GM19324 (cell line): ENCODE measurements around the gene FER.

ENCODE experiments used
- ATAC-seq: cut with Tn5 transposase; IDR thresholded peaks from one replicate; pipeline ENCODE4 v1.9.1; 2021; ENCODE audit warnings: mild to moderate bottlenecking, moderate library complexity; ENCODE audit not compliant: unreplicated experiment, low FRiP score

FER gene

DNA sequence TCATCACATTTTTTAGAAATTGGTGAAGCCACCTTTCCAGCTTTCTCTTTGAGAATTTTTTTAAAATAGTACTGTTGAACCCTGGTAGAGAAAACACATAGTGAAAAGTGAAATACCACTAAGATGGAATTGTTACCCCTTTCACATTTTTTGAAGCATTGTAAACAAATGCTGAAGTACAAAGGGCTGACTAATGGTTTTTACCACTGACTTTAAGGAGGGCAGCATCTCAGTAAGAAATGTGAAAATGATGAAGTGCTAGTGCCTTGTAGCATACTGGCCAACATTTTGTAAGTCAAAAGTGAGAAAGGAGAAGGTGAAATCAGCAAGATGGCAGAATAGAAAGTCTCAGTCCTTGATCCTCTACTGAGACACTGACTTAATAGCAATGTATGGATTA lies 341.5 kb downstream of the FER start:
- no peak for ATAC-seq

DNA sequence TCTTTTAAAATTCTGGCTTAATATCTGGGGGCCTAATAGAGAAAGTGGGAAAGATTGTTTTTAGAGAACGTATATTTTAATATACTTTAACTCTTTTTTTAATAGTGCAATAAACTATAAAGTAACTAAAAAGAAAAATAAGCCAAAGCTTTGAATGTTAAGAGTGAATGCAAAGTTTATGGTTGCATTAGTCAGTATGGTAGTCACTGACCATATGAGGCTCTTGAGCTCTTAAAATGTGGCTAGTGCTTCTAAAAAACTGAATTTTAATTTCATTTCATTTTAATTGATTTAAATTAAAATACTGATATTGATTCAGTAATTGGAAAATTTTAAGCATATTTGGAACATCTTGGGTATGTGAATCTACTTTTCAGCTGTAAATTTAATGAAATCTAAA lies 351.4 kb downstream of the FER start:
- ATAC-seq: no peak

DNA sequence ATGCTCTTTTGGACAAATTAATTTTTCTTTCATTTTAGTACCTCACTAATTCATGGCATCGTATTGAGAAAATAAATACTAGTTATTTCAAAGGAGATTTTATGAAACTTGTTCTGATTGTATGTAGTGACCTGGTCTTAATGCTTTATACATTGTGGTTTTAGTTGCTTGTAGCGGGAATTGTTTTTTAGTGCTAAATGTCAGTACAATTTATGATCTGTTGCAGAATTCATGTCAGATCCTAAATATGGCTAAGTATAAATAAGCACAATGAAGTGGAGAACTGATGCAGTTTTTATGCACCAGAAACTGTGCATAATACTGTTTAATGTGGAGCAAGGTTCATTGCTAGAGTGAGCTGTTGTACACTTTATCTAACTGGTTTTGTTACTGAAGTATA lies 353.3 kb downstream of the FER start:
- ATAC-seq: no peak

DNA sequence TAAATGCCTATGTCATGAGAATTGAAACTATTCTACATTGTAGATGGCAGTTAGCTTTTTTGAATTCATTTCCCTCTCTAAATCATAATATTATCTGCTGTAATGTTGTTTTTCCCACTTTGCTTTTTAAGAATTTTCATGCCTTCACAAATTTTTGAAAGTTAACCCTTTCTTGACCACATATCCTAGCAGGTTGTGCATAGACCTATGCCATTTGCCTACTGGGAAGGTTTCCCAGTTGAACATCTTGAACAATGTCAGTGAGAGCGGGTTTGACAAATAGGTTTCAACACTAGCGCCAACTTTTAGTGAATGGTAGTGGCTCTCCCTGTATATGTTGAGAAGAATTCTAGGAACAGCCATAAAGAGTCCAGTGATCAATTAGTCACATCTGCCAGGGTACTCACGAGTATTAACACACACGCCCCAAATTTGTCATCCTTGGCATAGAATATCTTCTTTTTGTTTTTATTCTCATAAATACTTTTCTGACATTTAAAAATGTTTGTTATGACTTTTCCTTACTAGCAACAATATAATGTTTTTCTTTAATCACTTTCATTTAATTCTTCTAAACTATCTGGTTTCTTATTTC lies 354.5 kb downstream of the FER start:
- no peak for ATAC-seq

DNA sequence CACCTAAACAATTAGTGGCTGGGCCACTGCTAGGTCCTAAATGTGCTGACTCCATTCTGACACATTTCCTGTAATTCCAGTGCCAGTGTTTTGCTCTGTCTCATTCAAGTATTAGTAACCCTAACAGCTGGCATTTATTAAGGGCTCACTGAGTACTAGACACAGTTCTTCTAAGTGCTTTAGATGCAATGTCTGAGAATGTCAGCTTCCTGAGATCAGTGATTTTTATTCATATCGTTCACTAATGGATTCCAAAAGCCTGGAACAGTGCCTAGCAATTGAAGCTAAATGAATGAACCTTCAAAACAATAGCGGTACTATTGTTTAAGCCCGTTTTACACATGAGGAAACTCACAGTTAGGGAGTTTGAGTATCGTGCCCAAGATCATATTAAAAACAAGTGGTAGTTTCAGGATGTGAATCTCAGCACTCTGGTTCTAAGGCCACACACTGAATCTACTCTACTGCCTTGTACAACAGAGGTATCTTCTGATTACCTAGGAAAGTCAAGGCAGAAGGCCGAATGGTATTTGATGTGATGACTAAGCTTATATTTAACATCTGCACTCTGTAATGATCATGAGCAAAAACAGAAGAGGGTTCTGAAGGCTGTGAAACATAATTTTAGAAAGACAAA lies 358.1 kb downstream of the FER start:
- ATAC-seq: no peak

DNA sequence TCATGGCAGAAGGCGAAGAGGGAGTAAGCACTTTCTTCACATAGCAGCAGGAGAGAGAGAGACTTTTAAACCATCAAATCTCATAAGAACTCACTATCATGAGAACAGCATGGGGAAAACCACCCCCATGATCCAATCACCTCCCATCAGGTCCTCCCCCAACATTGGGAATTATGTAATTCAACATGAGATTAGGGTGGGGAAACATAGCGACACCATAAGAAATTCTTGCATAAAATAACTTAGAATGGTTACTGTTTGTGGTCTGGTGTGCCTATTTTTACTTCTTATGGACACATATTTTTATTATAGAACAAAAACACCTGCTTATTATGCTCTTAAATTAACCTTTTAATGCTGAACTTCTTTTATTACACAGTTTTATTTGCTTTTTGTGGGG lies 364.0 kb downstream of the FER start:
- ATAC-seq: no peak

DNA sequence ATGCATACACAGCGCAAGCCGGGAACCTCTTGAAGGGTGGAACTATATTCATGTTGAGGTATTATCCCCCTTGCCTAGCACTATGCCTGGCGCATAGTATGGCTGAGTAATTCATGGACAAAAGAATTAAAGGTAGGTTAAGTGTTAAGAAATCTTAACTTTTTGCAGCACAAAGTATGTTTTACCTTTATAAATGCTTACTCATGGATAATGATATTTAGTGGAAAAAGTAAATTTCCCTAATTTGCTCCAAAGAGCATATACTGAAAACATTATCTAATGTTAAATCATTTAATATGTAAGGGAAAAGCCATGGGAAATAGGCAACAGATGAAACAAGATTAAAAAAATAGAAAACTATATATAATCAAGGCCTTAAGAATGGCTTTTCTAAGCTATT lies 365.9 kb downstream of the FER start:
- ATAC-seq: no peak

DNA sequence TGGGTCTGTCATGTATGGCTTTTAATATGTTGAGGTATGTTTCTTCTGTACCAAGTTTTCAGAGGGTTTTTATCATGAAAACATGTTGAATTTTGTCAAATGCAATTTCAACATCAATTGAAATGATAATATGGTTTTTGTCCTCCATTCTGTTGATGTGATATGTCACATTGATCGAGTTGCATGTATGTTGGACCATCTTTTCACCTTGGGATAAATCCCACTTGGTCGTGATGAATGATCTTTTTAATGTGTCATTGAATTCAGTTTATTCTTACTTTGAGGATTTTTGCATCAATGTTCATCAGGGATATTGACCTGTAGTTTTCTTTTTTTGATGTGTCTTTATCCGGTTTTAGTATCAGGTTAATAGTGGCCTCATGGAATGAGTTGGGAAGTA lies 373.5 kb downstream of the FER start:
- ATAC-seq: no peak

DNA sequence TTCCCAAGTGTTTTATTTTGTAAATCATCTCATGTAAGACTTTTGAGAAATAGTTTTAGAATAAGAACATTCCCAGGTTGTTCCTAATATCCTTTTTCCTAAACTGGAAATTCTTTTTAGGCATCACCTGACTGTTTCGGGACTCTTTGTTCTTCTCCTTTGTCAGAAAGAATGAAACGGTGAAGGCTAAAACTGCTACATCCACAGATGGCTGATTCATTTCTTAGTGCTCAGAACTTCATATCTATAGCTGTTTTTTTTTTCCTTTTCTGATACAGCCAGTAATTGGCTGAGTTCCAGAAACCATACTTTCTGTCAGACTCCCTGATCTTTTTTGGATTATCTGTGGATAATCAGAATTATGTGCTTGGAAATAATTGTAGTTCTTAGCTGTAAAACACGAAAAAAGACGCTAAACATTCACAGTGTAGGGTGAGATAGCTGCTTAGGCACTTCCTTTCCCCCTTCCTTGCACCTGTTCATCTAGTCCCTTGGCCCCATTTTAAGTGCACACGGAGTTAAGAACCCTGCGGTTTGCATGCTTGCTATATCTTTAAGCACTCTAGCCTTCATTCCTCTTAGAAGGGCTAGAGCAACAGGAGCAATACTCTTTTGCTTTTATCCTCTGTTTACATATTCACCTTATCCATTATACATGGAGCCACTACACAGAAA lies 378.2 kb downstream of the FER start:
- no peak for ATAC-seq

DNA sequence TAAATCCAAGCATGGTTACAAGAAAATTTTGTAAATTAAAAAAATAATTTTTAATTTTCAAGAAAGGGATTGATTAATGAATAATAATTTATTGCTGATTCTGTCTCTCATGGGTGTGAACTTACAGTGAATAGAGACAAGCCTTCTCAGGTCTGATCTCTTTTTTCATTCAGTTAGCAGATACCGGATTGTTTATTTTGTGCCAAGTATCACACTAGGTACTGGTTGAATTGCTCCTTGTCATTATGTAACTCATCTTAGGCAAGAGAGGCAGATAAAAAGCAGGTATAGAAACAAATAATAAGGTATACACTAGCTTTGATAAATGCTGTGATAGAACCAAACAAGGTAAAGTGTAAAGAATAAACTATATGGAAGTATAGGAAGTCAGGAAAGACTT lies 378.8 kb downstream of the FER start:
- ATAC-seq: no peak

DNA sequence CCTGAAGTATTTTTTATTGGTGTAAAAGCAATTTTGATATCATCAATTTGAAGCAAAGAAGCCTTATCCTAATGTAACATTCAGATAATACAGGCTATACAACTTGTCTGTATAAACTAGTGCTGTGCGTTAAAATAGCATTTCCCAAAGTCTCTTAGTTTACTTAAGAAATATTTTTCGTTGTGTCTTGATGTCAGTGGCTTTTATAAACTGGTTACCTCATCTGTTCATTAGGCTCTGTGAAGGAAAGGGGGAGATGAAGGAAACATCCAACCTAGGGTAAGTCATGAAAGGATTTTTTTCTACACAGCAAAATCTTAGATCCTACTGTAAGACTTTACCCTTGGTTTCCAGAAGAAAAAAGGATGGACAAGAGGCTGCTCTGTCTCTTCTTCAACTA lies 389.2 kb downstream of the FER start:
- no peak for ATAC-seq

DNA sequence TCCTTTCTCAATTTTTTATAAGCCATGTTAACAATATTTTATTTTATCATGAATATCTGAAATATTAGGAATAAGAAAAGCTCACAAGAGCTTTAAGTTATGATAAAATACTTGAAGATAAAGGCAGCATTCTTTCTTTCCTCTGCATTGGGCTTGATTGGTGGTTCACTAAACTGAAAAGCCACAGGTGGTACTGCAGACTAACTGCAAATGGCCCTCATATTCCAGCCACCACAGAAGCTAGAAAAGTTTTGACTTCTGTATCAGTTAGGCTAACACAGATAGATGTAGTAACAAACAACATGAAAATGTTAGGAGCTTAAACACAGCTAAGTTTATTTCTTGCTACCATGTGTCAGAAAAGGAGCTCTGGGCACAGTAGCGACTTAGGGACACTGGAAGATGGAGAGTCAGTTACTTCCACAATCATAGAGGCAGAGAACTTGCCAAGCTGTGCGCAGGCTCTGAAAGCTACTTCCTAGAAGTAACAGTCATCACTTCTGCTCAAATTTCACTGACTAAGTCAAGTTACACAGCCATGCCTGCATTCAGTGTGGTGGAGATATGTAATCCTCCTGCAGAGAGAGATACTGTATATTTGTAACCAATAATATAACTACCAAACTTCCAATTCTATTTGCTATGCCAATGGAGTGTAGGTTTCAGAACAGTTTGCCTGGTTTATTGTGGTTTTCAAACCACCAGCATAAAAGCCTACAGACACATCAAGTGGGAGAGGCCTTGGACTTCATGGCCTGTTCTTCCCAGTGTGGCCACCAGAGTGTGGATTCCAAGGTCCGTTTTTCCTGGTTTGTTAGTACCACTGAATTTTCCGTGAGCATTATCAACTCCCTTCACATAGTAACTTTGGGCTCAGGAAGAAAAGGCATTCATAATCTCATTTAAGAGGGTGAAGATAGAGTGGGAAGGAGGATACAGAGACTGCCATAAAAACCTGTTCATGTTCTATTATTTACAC lies 393.8 kb downstream of the FER start:
- ATAC-seq: no peak

DNA sequence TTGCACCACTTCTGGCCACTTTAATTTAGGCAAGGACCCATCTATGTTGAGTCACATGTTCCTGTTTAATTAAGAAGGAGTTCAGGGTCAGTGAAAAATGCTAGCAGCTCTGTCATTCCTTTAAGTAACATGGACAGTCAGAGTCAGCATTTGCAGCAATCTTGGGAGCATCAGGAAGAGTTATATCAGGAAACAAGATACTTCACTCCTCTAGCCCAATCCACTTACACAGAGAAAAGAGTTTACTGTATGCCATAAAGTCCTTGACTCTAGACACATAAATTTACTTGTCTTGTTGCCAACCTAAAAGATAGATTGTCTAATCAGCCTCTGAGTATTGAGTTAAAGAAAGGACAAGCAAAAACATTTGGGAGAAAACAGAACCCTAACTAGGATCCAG lies 395.3 kb downstream of the FER start:
- no peak for ATAC-seq

DNA sequence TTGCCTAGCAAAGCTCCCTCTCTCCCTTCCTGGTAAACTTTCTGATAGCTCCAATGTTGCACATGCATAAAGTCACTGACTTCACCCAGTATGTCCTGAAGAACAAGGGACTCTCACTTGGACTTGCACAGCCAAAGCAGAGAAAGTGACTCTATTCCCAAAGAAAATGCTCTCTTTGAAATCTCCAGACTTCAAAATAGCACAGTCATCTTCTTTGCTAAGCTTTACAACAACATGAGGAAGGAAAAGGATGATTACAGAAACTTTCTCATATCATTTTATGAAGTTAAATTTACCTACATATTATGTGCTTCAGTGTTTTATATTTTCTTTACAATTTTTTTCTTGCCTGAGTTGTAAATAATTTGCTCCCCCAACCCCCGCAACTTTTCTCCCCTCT lies 397.4 kb downstream of the FER start:
- ATAC-seq: no peak

DNA sequence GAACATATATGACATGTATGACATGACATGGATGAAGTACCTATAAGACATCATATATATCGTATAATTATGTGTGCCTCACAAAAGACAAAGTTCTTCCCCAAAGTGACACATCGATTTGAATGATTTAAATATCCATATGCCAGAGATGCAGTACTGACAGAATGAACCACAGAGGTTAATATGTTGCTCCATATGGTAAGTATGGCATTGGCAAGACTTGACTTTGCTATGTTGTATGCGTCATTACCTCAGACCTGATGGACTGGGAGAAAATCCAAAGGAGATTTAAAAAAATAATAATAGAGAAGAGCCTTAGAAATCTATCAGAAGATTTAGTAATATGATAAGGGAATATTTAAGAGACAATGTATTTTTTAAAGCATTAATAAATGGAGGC lies 398.9 kb downstream of the FER start:
- ATAC-seq: no peak

DNA sequence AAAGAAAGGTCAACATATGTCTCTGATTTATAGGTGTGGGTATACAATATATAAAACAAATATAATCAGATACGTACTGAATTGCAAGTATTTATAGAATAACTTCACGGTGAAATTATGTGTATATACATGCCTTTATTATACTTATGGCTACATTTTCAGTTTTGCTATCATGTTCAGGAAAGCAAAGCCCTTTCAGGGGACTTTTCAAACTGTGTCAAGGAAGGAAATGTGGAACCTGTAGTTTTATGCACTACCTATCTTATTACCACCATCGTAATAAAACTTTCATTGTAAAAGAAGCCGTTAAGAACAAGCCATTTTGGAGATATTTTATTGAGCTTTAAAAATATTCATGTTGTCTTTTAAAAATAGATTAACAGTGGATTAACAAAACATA lies 404.9 kb downstream of the FER start:
- no peak for ATAC-seq

DNA sequence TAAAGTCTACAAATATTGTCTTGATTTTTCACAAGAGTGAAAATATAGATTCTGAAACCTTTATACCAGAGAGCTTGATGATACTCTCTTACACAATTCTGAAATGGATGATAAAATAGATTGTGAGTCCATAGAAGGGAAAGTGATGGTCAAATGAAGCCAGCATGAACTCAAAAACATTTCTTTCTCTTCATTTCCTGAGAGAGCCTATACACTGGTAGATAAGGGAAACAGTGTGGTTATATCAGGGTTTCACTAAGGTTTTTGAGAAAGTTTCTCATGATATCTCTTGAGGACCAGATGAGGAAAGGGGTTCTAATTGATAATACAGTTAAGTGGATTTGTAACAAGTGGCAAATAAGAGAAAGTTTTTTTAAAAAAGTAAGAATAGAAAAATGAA lies 407.9 kb downstream of the FER start:
- no peak for ATAC-seq

DNA sequence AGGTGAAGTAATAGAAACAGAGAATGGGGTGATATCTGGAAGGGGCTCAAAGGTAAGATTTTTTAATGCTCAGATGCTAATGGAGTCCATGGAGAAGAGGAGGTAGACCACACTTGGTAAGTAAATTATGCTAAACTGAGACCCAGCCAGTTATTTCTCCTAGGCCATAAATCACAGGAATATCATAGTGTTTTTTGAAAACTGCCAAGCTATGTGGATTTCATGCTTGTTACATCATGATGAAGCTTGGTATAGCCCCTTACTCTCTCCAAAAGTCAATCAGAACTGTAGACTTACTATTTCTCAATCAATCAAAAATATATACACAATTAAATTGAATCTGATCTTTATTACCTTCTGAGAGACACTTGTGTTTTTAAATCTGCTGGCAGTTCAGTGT lies 409.2 kb downstream of the FER start:
- no peak for ATAC-seq

DNA sequence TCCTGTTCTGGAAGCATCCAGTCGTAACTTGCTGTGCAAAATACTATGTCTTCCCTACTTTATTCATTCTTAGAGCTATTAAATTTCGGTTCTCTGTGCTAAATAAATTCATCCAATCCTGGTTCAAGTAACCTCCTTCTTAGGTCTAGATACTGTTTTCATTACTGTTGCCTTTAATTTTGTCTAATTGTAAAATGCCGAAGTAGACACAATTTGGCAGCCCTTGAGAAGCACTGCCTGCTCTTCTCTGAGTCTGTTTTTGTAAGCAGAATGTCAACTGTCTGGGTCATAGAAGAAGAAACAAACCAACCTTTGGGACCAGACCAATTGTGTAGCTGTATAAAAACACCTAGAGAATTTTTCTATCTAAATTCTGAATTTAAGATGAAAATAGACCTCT lies 412.8 kb downstream of the FER start:
- no peak for ATAC-seq

DNA sequence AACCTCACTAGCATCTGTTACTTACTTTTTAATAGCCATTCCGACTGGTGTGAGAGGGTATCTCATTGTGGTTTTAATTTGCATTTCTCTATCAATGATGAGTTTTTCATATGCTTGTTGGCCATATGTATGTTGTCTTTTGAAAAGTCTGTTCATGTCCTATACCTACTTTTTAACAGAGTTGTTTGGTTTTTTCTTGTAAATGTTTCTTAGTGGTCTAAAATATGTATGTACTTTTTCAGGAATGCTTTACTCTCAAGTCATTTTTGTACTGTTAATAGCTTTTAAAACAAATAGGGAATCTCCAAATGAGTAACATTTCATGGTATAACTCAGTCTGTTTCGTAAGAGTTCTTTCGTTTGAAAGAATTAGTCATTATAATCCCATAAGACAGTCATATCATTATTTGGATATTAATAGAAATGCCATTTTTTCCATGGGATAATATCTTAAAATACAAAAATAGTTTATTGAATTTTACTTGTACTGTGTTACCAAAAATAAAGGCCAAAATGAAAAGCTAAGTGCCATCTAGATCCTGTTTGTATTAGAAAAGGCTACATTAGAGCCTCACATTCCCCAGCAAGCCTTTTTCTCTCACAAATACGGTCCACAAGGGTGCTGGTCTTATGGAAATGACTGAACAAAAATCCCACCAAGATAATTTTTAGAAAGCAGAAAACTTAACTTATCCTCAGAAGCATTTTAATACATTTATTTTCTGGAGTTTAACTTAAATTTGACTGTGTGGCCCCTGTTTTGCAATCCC lies 414.4 kb downstream of the FER start:
- no peak for ATAC-seq
